Peyer's patch (tissue), 4 donors: Measurements from ENCODE around the gene DCUN1D1. TPM values are rescaled to one million over a fixed set of nuclear protein-coding genes. Genes with fewer than 3 reads are reported as not detected.

Source experiments
- DNase-seq, 3 donors: peaks; one replicate each; pipeline ENCODE4 v3.0.0-alpha.2; 2017 to 2019
- H3K27ac ChIP-seq, 4 donors: fragments of 200-600 bp; sonication (generic); one replicate each; pipeline ENCODE4 v1.5.1; 2016 to 2019
- H3K27me3 ChIP-seq, 2 donors: fragments of 200-600 bp; sonication (generic); one replicate each; pipeline ENCODE4 v1.5.1; 2019
- H3K36me3 ChIP-seq, 3 donors: fragments of 200-600 bp; sonication (generic); one replicate each; pipeline ENCODE4 v1.5.1; 2016 to 2019
- H3K4me1 ChIP-seq, 4 donors: fragments of 200-600 bp; sonication (generic); one replicate each; pipeline ENCODE4 v1.5.1; 2016 to 2019
- H3K4me3 ChIP-seq, 4 donors: fragments of 200-600 bp; sonication (generic); 1 replicate in 3 of 4; 2 replicates in 1 of 4; pipeline ENCODE4 v1.5.1; 2016 to 2019; ENCODE audit warnings: mild to moderate bottlenecking in 1 of 4
- H3K9me3 ChIP-seq, 4 donors: fragments of 200-600 bp; sonication (generic); one replicate each; pipeline ENCODE4 v1.5.1; 2016 to 2019; ENCODE audit warnings: mild to moderate bottlenecking in 1 of 4
- CTCF ChIP-seq, 6 experiments: fragments of 450-650 bp in 4 of 6; fragments of 200-600 bp in 2 of 6; sonication (generic) in 1 of 6; IDR thresholded peaks; one replicate each; pipeline ENCODE4 v1.5.1; 2017 to 2019; ENCODE audit warnings: antibody characterized with exemption in 6 of 6, mild to moderate bottlenecking in 3 of 6, moderate library complexity in 1 of 6
- POLR2A ChIP-seq, 2 donors: fragments of 450-650 bp; IDR thresholded peaks; one replicate each; pipeline ENCODE4 v1.5.1; 2017; ENCODE audit warnings: antibody characterized with exemption in 2 of 2, mild to moderate bottlenecking in 2 of 2, moderate library complexity in 2 of 2
- total RNA-seq, 4 donors: library from RNA; depleted of rRNA; stranded (reverse); fragments of >200 nt; gene quantifications; one replicate each; pipeline ENCODE4 v1.1.0, GENCODE V29; 2016

DCUN1D1 gene
- total RNA-seq, 4 donors from 2014 or later, result 11.2 to 27.2 (median 19.9) TPM

DNA sequence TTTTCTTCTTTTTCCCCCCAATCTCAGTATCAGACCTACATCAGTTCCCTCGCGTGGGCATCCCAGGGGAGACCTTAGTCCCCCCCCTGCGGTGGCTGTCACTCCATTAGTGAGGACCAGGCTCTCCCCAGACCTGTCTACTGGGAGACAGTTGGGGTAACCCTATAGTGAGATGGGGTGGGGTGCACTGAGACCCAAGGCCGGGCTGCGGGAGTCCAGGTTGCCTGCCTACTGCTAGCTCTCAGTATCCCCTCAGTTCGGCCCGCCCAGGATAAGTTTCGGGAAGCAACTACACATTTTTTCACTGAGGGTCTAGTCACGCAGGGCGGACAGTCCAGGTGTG is 671 bp upstream of the DCUN1D1 start:
- Histone ChIP-seq H3K27me3 (no peaks in the 10 kb centered on the region), H3K9me3 (no peaks in the 10 kb centered on the region), H3K4me3 (peak overlapping the region; percentile 90 to 100 (median 92)), H3K27ac (peak overlapping the region; percentile 85 to 96 (median 90)), H3K36me3 (no peaks in the 10 kb centered on the region), H3K4me1 (peaks cover 0 to 17% (median 7%) of the 10 kb centered on the region in 4 donors)
- no peak for TF ChIP-seq CTCF (IDR thresholded peaks at IDR 0.05)
- no peak for TF ChIP-seq POLR2A (IDR thresholded peaks at IDR 0.05)
- no peak for DNase-seq

- H3K9me3 ChIP-seq, result no peaks in the 10 kb centered on the region
- H3K27ac ChIP-seq, result peak overlapping the region; percentile 85 to 96 (median 90)
- peaks cover 0 to 17% (median 7%) of the 10 kb centered on the region in 4 donors for H3K4me1 ChIP-seq
- no peaks in the 10 kb centered on the region for H3K27me3 ChIP-seq
- H3K4me3 ChIP-seq, result peak overlapping the region; percentile 90 to 100 (median 92)
- TF ChIP-seq POLR2A (IDR thresholded peaks at IDR 0.05) (no peak), CTCF (IDR thresholded peaks at IDR 0.05) (no peak)
- no peaks in the 10 kb centered on the region for H3K36me3 ChIP-seq
- DNase-seq, result peak in 2 of 3 donors; percentile 55 to 65
These were observed 605 bp downstream of the DCUN1D1 start for GRCh38 chr3:182979674-182980191.

DNA sequence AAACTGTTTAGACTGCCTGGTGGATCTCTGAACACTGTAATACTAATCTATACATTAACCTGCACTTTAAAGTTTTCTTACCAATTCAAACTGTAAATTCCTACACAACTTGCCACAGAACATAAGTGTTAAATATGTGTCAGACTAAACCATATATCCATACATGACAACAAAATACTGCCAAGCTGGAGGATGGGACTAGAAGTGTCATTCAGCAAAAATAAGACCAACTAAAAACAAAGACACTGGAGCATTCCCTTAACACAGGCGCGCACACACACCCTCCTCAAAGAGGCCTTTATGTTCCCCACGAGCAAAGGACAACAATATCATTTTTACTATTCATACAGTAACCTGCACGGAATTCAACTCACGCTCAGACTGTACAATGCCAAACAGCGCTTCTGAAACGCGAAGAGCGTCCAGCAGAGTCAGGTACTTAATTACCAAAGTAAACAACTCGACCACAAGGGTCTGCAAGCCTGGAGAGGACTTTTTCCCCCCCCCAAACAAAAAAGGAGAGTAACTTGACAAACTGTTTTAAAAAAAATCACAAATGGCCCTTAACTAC is 1.1 kb downstream of the DCUN1D1 start:
- Histone ChIP-seq H3K4me1 (peaks cover 0 to 17% (median 7%) of the 10 kb centered on the region in 4 donors), H3K27ac (peak overlapping the region; percentile 85 to 96 (median 90)), H3K4me3 (peak overlapping the region; percentile 90 to 100 (median 92)), H3K27me3 (no peaks in the 10 kb centered on the region), H3K9me3 (no peaks in the 10 kb centered on the region), H3K36me3 (no peaks in the 10 kb centered on the region)
- TF ChIP-seq POLR2A (IDR thresholded peaks at IDR 0.05), result no peak
- no peak for DNase-seq

GRCh38 chr3:182978387-182978786 is 2.0 kb downstream of the DCUN1D1 start:
- Histone ChIP-seq H3K9me3 (no peaks in the 10 kb centered on the region), H3K4me3 (no peak overlapping the region), H3K4me1 (peaks cover 0 to 17% (median 7%) of the 10 kb centered on the region in 4 donors), H3K27ac (no peak overlapping the region), H3K36me3 (no peaks in the 10 kb centered on the region), H3K27me3 (no peaks in the 10 kb centered on the region)
- TF ChIP-seq POLR2A (IDR thresholded peaks at IDR 0.05) (no peak), CTCF (IDR thresholded peaks at IDR 0.05) (no peak)
- DNase-seq, result no peak

DNA sequence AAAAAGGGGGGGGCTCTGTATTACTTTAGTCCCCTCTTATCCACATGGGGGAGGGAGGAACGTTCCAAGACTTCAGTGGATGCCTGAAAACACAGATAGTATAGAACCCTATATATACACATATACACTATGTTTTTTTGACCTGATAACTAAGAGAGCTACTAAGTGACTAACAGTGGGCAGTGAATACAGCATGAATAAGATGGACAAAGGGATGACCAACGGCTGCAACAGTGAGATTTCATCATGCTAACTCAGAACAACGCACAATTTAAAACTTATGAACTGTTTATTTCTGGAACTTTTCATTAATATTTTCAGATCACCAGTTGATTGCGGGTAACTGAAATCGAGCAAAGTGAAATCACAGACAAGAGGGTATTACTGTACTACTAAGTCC is 7.3 kb downstream of the DCUN1D1 start:
- TF ChIP-seq POLR2A (IDR thresholded peaks at IDR 0.05) (no peak), CTCF (IDR thresholded peaks at IDR 0.05) (no peak)
- Histone ChIP-seq H3K27me3 (no peaks in the 10 kb centered on the region), H3K36me3 (no peaks in the 10 kb centered on the region), H3K27ac (no peak overlapping the region), H3K4me3 (no peak overlapping the region), H3K4me1 (peaks cover 0 to 29% (median under 1%) of the 10 kb centered on the region in 4 donors), H3K9me3 (no peaks in the 10 kb centered on the region)
- no peak for DNase-seq

DNA sequence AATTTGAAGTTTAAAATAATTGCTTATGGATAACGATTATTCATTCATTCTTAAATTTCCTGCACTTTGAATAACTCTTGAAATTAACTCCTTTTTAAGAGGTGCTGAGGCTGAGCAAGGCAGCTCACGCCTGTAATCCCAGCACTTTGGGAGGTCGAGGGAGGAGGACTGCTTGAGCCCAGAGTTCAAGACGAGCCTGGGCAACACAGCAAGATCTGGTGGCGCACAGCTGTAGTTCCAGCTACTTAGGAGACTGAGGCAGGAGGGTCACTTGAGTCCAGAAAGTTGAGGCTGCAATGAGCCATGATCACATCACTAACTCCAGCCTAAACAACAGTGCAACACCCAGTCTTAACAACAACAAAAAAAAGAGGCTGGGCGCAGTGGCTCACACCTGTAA is 8.0 kb downstream of the DCUN1D1 start:
- Histone ChIP-seq H3K9me3 (no peaks in the 10 kb centered on the region), H3K4me3 (no peak overlapping the region), H3K4me1 (peaks cover 0 to 30% (median 0%) of the 10 kb centered on the region in 4 donors), H3K36me3 (no peaks in the 10 kb centered on the region), H3K27me3 (no peaks in the 10 kb centered on the region), H3K27ac (no peak overlapping the region)
- no peak for DNase-seq
- TF ChIP-seq CTCF (IDR thresholded peaks at IDR 0.05) (no peak), POLR2A (IDR thresholded peaks at IDR 0.05) (no peak)
